H1 (cell line): Measurements from ENCODE around the gene TNS2.

Source experiments
- CTCF ChIP-seq, 3 experiments: IDR thresholded peaks; 1 replicate in 2 of 3; 2 replicates in 1 of 3; pipeline versions ENCODE4 v1.5.1 to v1.6.1; 2011; ENCODE audit warnings: low read length in 3 of 3, mild to moderate bottlenecking in 3 of 3, inconsistent platforms in 2 of 3, low read depth in 1 of 3, moderate library complexity in 1 of 3; ENCODE audit not compliant: insufficient read depth in 1 of 3; ENCODE audit errors: control extremely low read depth in 1 of 3
- EP300 ChIP-seq, 2 experiments: IDR thresholded peaks; 1 replicate in 1 of 2; 2 replicates in 1 of 2; pipeline ENCODE4 v1.6.1; 2011 to 2012; ENCODE audit warnings: low read depth in 2 of 2, low read length in 2 of 2, mild to moderate bottlenecking in 2 of 2, borderline replicate concordance in 1 of 2, inconsistent platforms in 1 of 2, moderate library complexity in 1 of 2
- JUN ChIP-seq: IDR thresholded peaks from 2 replicates; pipeline ENCODE4 v1.6.1; 2011; ENCODE audit warnings: low read depth, mild to moderate bottlenecking, improper control_type of control experiment, low read length
- POLR2A ChIP-seq, 2 experiments: IDR thresholded peaks; 1 replicate in 1 of 2; 2 replicates in 1 of 2; pipeline ENCODE4 v1.6.1; 2011; ENCODE audit warnings: low read depth in 2 of 2, low read length in 2 of 2, mild to moderate bottlenecking in 2 of 2; ENCODE audit errors: control extremely low read depth in 1 of 2
- RAD21 ChIP-seq, 2 experiments: IDR thresholded peaks in 1 of 2; conservative IDR thresholded peaks in 1 of 2; 2 replicates each; pipeline ENCODE4 v1.6.1; 2011; ENCODE audit warnings: low read depth in 2 of 2, low read length in 2 of 2, improper control_type of control experiment in 1 of 2, inconsistent platforms in 1 of 2, mild to moderate bottlenecking in 1 of 2, moderate library complexity in 1 of 2
- SP1 ChIP-seq: IDR thresholded peaks from 2 replicates; pipeline ENCODE4 v1.6.1; 2011; ENCODE audit warnings: low read depth, low read length

- TF ChIP-seq SP1 (no peak), RAD21 (IDR thresholded peaks at IDR 0.05 in 1 of 2, conservative IDR thresholded peaks at IDR 0.05 in 1 of 2; ENCODE audit: low read depth in 2 of 2, low read length in 2 of 2) (no peak), CTCF (IDR thresholded peaks at IDR 0.05; ENCODE audit: control extremely low read depth in 1 of 3, insufficient read depth in 1 of 3, low read depth in 1 of 3, low read length in 3 of 3) (no peak), EP300 (IDR thresholded peaks at IDR 0.05; ENCODE audit: borderline replicate concordance in 1 of 2, low read depth in 2 of 2, low read length in 2 of 2) (no peak), JUN (no peak), POLR2A (IDR thresholded peaks at IDR 0.05; ENCODE audit: control extremely low read depth in 1 of 2, low read depth in 2 of 2, low read length in 2 of 2) (no peak)
Observed at GRCh38 chr12:53062977-53063707, 13.3 kb downstream of the TNS2 start.
